ENCODE measurements around the gene KCNMA1. TPM values are rescaled to one million over a fixed set of nuclear protein-coding genes. Genes with fewer than 3 reads are reported as not detected.

KCNMA1 gene
- total RNA-seq, 1 experiment from 2014 or later: 143 TPM

GRCh38 chr10:77441353-77442166, 196.0 kb downstream of the KCNMA1 start:
- intact Hi-C loops (cut with micrococcal nuclease): no loop called here
- H3K9me3 ChIP-seq (ENCODE audit: low read length): no peaks in the 10 kb centered on the region
- no peak overlapping the region for H3K27ac ChIP-seq (ENCODE audit: low read length)
- ChIA-PET CTCF (no interaction called here), POLR2A (ENCODE audit: unreplicated experiment) (no interaction called here)
- H3K9ac ChIP-seq (ENCODE audit: low read length): no peak overlapping the region
- H3K4me3 ChIP-seq (ENCODE audit: low read length): no peak overlapping the region
- no peak for DNase-seq
- H3K4me1 ChIP-seq (ENCODE audit: insufficient read depth, low read length): peaks cover 4% of the 10 kb centered on the region; the same call in 1 of the 2 replicates
- no peaks in the 10 kb centered on the region for H3K9me2 ChIP-seq (replicated peaks; ENCODE audit: low read length)
- no TSS peak for BruUV-seq (replicated peaks)
- H2AFZ ChIP-seq (ENCODE audit: low read length): no peak overlapping the region
- H3K4me2 ChIP-seq (ENCODE audit: low read length): no peak overlapping the region
- H3K27me3 ChIP-seq (ENCODE audit: low read length): no peaks in the 10 kb centered on the region
- TF ChIP-seq EZH2 (IDR thresholded peaks at IDR 0.05; ENCODE audit: low read length, unreplicated experiment) (no peak), CTCF (conservative IDR thresholded peaks at IDR 0.05; ENCODE audit: low read depth, low read length) (no peak), EZH2phosphoT487 (IDR thresholded peaks at IDR 0.05; ENCODE audit: borderline replicate concordance, low read length) (no peak)
- no peaks in the 10 kb centered on the region for H3F3A ChIP-seq (ENCODE audit: low read length, unreplicated experiment)
- H4K20me1 ChIP-seq (ENCODE audit: low read length): no peaks in the 10 kb centered on the region
- H3K79me2 ChIP-seq (ENCODE audit: low read length): no peaks in the 10 kb centered on the region
- no peak for ATAC-seq
- no peaks in the 10 kb centered on the region for H3K36me3 ChIP-seq (ENCODE audit: low read depth, low read length)

GRCh38 chr10:77436257-77436975, 201.2 kb downstream of the KCNMA1 start:
- Histone ChIP-seq H3K27ac (ENCODE audit: low read length) (no peak overlapping the region), H3K79me2 (ENCODE audit: low read length) (no peaks in the 10 kb centered on the region), H3F3A (ENCODE audit: low read length, unreplicated experiment) (no peaks in the 10 kb centered on the region), H3K4me2 (ENCODE audit: low read length) (no peak overlapping the region), H3K4me3 (ENCODE audit: low read length) (no peak overlapping the region), H3K9me3 (ENCODE audit: low read length) (no peaks in the 10 kb centered on the region), H3K9ac (ENCODE audit: low read length) (no peak overlapping the region), H3K9me2 (replicated peaks; ENCODE audit: low read length) (no peaks in the 10 kb centered on the region), H3K36me3 (ENCODE audit: low read depth, low read length) (no peaks in the 10 kb centered on the region), H3K4me1 (ENCODE audit: insufficient read depth, low read length) (peaks cover under 1% of the 10 kb centered on the region), H2AFZ (ENCODE audit: low read length) (no peak overlapping the region), H3K27me3 (ENCODE audit: low read length) (no peaks in the 10 kb centered on the region), H4K20me1 (ENCODE audit: low read length) (no peaks in the 10 kb centered on the region)
- no TSS peak for BruUV-seq (replicated peaks)
- DNase-seq: no peak
- ATAC-seq: peak; percentile 12; the same call in 1 of the 2 replicates
- CTCF ChIA-PET: interaction anchor here (0.9 kb wide), 1 partner anchor 17 kb away, joined by 3 read pairs; no protein-coding TSS in a partner anchor
- intact Hi-C loops (cut with micrococcal nuclease): no loop called here
- TF ChIP-seq EZH2phosphoT487 (IDR thresholded peaks at IDR 0.05; ENCODE audit: borderline replicate concordance, low read length) (no peak), CTCF (conservative IDR thresholded peaks at IDR 0.05; ENCODE audit: low read depth, low read length) (no peak), EZH2 (IDR thresholded peaks at IDR 0.05; ENCODE audit: low read length, unreplicated experiment) (no peak)
- POLR2A ChIA-PET (ENCODE audit: unreplicated experiment): no interaction called here

All from PC-3 (cell line).